T-helper 2 cell treated with Interferon-gamma antibody and Interleukin-4, amounts not matched to agents 100 ng/mL and 5 ng/mL, for 36 hours (primary cell): Measurements from ENCODE around the gene SARM1. TPM values are rescaled to one million over a fixed set of nuclear protein-coding genes. Genes with fewer than 3 reads are reported as not detected.
"Not testable (repeated sequence)": the region's sequence is repeated elsewhere in the genome, so short reads cannot be mapped to it uniquely, and the experiment has no call there.

Experiments used
- intact Hi-C: fragments of 100-400 bp; cut with micrococcal nuclease; formaldehyde crosslinking; loops from one replicate; pipeline ENCODE4 v1.15.1; 2023
- total RNA-seq: library from RNA; stranded (reverse); gene quantifications from 2 replicates; pipeline ENCODE4 v1.2.3, GENCODE V29; 2022

SARM1 gene
- total RNA-seq, 1 donor from 2014 or later = 21.0 TPM

DNA sequence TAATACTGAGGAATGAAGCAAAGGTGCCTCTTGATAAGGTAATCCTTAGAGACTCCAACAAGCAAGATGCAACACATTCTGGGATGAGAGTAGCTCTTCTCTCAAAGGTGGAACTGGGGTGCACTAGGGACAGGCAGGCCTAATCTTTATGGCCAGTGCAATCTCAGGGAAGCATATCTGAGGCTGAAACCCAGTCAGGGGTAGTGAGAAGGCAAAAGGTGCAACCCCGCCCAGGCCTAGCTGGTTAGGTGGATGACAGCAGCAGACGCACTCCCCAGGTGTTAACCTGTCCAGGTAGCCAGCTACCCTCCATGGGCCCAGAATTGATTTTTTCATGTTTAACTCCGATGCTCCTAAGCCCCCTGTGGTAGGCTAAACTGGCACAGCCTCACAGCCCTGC, 44.4 kb downstream of the SARM1 start:
- intact Hi-C loops = no loop called here

GRCh38 chr17:28416703-28417311, 45.3 kb downstream of the SARM1 start:
- intact Hi-C loops = no loop called here

- intact Hi-C loops = no loop called here
These were observed 50.4 kb downstream of the SARM1 start for GRCh38 chr17:28421787-28422305.

DNA sequence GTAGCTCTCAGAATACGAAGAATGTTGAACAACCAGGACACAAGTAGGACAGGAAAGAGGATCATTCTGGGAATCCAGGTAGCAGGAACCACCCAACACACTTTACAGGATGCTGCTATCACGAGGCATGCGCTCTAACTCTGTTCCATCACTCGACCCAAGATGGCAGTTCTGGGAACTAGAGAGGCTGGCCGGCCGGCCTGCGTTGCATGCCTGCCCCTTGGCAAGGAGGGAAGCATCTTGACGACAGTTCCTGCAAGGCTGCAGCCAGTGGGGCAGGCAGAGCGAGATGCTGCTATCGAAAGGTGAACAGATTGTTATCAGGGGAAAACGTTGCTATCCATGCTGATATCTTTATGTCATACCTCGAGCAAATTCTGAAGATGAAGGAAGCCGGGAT, 53.7 kb downstream of the SARM1 start:
- intact Hi-C loops = no loop called here

GRCh38 chr17:28426081-28426519, 54.6 kb downstream of the SARM1 start:
- intact Hi-C loops = no loop called here

GRCh38 chr17:28427371-28427770, 55.9 kb downstream of the SARM1 start:
- intact Hi-C loops = no loop called here

GRCh38 chr17:28427982-28428381, 56.5 kb downstream of the SARM1 start:
- intact Hi-C loops = not testable (repeated sequence)

DNA sequence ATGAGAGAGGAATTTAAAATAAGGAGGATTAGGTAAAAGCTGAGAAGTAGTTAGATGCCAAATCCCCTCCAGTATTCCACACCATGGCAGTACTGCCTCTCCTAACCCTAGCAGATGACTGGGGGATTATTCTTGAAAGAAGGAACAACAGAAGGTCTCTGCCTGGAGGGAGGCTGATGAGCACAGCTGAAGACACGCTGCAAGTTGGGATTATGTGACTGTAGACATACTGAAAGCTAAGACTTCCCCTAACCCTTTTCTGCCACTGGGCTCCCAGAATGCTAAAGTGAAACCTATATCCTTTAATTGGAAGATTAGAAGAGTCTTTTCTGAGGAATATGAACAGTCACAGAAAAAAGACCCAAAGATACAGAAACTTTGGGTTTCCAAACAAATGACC, 62.2 kb downstream of the SARM1 start:
- intact Hi-C loops = no loop called here

DNA sequence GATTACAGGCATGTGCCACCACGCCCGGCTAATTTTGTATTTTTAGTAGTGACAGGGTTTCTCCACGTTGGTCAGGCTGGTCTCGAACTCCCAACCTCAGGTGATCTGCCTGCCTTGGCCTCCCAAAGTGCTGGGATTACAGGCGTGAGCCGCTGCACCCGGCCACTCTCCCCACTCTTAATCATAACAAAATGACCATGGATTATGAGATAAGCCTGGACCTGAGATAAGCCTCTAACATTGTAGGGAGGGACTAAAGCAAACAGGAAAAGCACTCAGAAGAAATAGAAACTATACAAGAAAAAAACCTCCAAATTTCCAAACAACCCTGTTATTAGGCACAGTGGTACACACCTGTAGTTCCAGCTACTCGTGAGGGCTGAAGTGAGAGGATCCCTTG, 62.8 kb downstream of the SARM1 start:
- intact Hi-C loops = not testable (repeated sequence)

- intact Hi-C loops = no loop called here
These were observed 72.6 kb downstream of the SARM1 start for GRCh38 chr17:28443901-28444638.

GRCh38 chr17:28446716-28447395, 75.4 kb downstream of the SARM1 start:
- intact Hi-C loops = no loop called here

- intact Hi-C loops = no loop called here
These were observed 75.9 kb downstream of the SARM1 start for GRCh38 chr17:28447396-28447760.

DNA sequence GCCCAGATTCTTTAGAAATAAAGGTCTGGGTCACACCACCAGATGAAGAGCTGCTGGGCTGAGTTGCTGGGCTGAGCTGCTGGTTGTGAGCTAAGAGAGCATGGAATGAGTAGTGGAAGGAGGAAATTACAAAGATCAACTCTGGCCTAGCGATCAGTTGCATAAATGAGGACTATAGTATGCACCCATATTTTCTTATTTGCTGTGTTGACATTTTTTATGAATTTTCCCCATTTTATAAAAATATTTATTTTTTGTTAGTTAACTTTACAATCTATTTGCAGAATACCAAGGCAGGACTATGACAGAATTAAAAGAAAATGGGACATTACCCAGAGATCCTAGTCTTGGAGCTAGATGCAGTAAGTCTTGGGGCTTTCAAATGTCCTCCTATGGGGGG, 78.4 kb downstream of the SARM1 start:
- intact Hi-C loops = no loop called here

Other genes starting within 250 kb of the SARM1 start
- gene TMEM97, start 52.5 kb upstream of the SARM1 start, total RNA-seq = 33.3 and 34.4 TPM in 2 replicates
- gene IFT20, start 36.2 kb upstream of the SARM1 start, total RNA-seq = 16.3 and 18.8 TPM in 2 replicates
- 18.7 and 20.3 TPM in 2 replicates for gene TNFAIP1, start 35.9 kb upstream of the SARM1 start, total RNA-seq
- gene POLDIP2, start 14.2 kb upstream of the SARM1 start, total RNA-seq = 68.0 and 70.2 TPM in 2 replicates
- not detected in 2 replicates for gene SEBOX, start 6.5 kb upstream of the SARM1 start, total RNA-seq
- 0.23 and 0.45 TPM in 2 replicates for gene VTN, start 1.4 kb upstream of the SARM1 start, total RNA-seq
- gene SLC46A1, start 34.5 kb downstream of the SARM1 start, total RNA-seq = 2.8 and 3.1 TPM in 2 replicates
- gene SLC13A2, start 102.0 kb downstream of the SARM1 start, total RNA-seq = not detected in 2 replicates
- not detected in 2 replicates for gene FOXN1, start 134.7 kb downstream of the SARM1 start, total RNA-seq
- 43.5 and 47.8 TPM in 2 replicates for gene UNC119, start 180.9 kb downstream of the SARM1 start, total RNA-seq
- gene PIGS, start 199.8 kb downstream of the SARM1 start, total RNA-seq = 59.9 and 66.6 TPM in 2 replicates
- gene ALDOC, start 205.2 kb downstream of the SARM1 start, total RNA-seq = 94.6 and 103 TPM in 2 replicates
- gene SPAG5, start 227.3 kb downstream of the SARM1 start, total RNA-seq = 125 and 128 TPM in 2 replicates
- 27.2 and 31.1 TPM in 2 replicates for gene RSKR, start 242.5 kb downstream of the SARM1 start, total RNA-seq